Liver (tissue), 9 donors: ENCODE measurements around the gene VSIG4. TPM values are rescaled to one million over a fixed set of nuclear protein-coding genes. Genes with fewer than 3 reads are reported as not detected.

ENCODE experiments used
- DNase-seq: peaks from one replicate; pipeline ENCODE4 v3.0.0-alpha.2; 2017; ENCODE audit warnings: low spot score
- H3K27ac ChIP-seq, 2 donors: one replicate each; pipeline ENCODE4 v1.7.0; 2013; ENCODE audit warnings: inconsistent platforms in 2 of 2, low read length in 2 of 2, control low read depth in 1 of 2, low read depth in 1 of 2, mild to moderate bottlenecking in 1 of 2
- H3K27me3 ChIP-seq, 4 donors: one replicate each; pipeline versions ENCODE4 v1.6.1 to v1.7.0; 2013; ENCODE audit warnings: low read length in 3 of 4, inconsistent platforms in 1 of 4, mild to moderate bottlenecking in 1 of 4, moderate library complexity in 1 of 4; ENCODE audit not compliant: control insufficient read depth in 4 of 4, insufficient read depth in 4 of 4
- H3K36me3 ChIP-seq, 4 donors: one replicate each; pipeline versions ENCODE4 v1.6.1 to v1.7.0; 2013; ENCODE audit warnings: low read length in 3 of 4, mild to moderate bottlenecking in 3 of 4, low read depth in 1 of 4, moderate library complexity in 1 of 4; ENCODE audit not compliant: control insufficient read depth in 4 of 4, insufficient read depth in 3 of 4
- H3K4me1 ChIP-seq, 4 donors: one replicate each; pipeline versions ENCODE4 v1.6.1 to v1.7.0; 2013; ENCODE audit warnings: low read length in 3 of 4, mild to moderate bottlenecking in 3 of 4, moderate library complexity in 1 of 4; ENCODE audit not compliant: control insufficient read depth in 4 of 4, insufficient read depth in 4 of 4
- H3K4me3 ChIP-seq, 3 donors: one replicate each; pipeline versions ENCODE4 v1.6.1 to v1.7.0; 2013; ENCODE audit warnings: low read length in 3 of 3, control low read depth in 1 of 3, low read depth in 1 of 3, mild to moderate bottlenecking in 1 of 3
- H3K9ac ChIP-seq, 2 donors: one replicate each; pipeline ENCODE4 v1.7.0; 2013; ENCODE audit warnings: low read length in 2 of 2, mild to moderate bottlenecking in 2 of 2, moderate library complexity in 2 of 2, control low read depth in 1 of 2, low read depth in 1 of 2
- H3K9me3 ChIP-seq, 4 donors: one replicate each; pipeline versions ENCODE4 v1.6.1 to v1.7.0; 2013; ENCODE audit warnings: low read length in 3 of 4; ENCODE audit not compliant: control insufficient read depth in 4 of 4
- CTCF ChIP-seq: fragments of 150-350 bp; IDR thresholded peaks from 2 replicates; pipeline ENCODE4 v1.5.1; 2017; ENCODE audit warnings: improper control_type of control experiment, low read depth, low read length; ENCODE audit not compliant: missing input control
- EGR1 ChIP-seq, 2 donors: IDR thresholded peaks; 2 replicates each; pipeline ENCODE4 v1.6.1; 2016 to 2018; ENCODE audit warnings: antibody characterized with exemption in 2 of 2, low read depth in 2 of 2
- FOXA2 ChIP-seq: IDR thresholded peaks from 2 replicates; pipeline ENCODE4 v1.6.1; 2016; ENCODE audit warnings: antibody characterized with exemption
- GABPA ChIP-seq, 2 donors: IDR thresholded peaks in 1 of 2; conservative IDR thresholded peaks in 1 of 2; 2 replicates each; pipeline ENCODE4 v1.6.1; 2016; ENCODE audit warnings: antibody characterized with exemption in 2 of 2, mild to moderate bottlenecking in 1 of 2, moderate library complexity in 1 of 2
- HNF4A ChIP-seq, 2 donors: conservative IDR thresholded peaks; 2 replicates each; pipeline ENCODE4 v1.6.1; 2016; ENCODE audit warnings: antibody characterized with exemption in 2 of 2, mild to moderate bottlenecking in 2 of 2
- HNF4G ChIP-seq: IDR thresholded peaks from 2 replicates; pipeline ENCODE4 v1.6.1; 2016; ENCODE audit warnings: antibody characterized with exemption
- JUND ChIP-seq, 2 donors: IDR thresholded peaks; 2 replicates each; pipeline ENCODE4 v1.6.1; 2016; ENCODE audit warnings: antibody characterized with exemption in 2 of 2
- NR2F2 ChIP-seq: IDR thresholded peaks from 2 replicates; pipeline ENCODE4 v1.6.1; 2016; ENCODE audit warnings: antibody characterized with exemption
- RAD21 ChIP-seq, 2 donors: IDR thresholded peaks; 2 replicates each; pipeline ENCODE4 v1.6.1; 2016; ENCODE audit warnings: antibody characterized with exemption in 2 of 2, mild to moderate bottlenecking in 2 of 2
- REST ChIP-seq: IDR thresholded peaks from 2 replicates; pipeline ENCODE4 v1.6.1; 2016; ENCODE audit warnings: antibody characterized with exemption, mild to moderate bottlenecking
- RXRA ChIP-seq, 2 donors: IDR thresholded peaks; 2 replicates each; pipeline ENCODE4 v1.6.1; 2017 to 2018; ENCODE audit warnings: antibody characterized with exemption in 2 of 2, mild to moderate bottlenecking in 1 of 2
- SP1 ChIP-seq: IDR thresholded peaks from 2 replicates; pipeline ENCODE4 v1.6.1; 2018; ENCODE audit warnings: antibody characterized with exemption, mild to moderate bottlenecking
- TAF1 ChIP-seq: conservative IDR thresholded peaks from 2 replicates; pipeline ENCODE4 v1.6.1; 2016; ENCODE audit warnings: antibody characterized with exemption, mild to moderate bottlenecking
- YY1 ChIP-seq: IDR thresholded peaks from 2 replicates; pipeline ENCODE4 v1.6.1; 2016; ENCODE audit warnings: antibody characterized with exemption, mild to moderate bottlenecking
- ZBTB33 ChIP-seq: IDR thresholded peaks from 2 replicates; pipeline ENCODE4 v1.6.1; 2016; ENCODE audit warnings: antibody characterized with exemption
- WGBS: extraction: QIAGEN DNeasy Blood & Tissue Kit; methylation state at CpG from one replicate; pipeline ENCODE4 v1.1.7; 2013; 5-methylcytosine and 5-hydroxymethylcytosine counted together
- polyA plus RNA-seq, 2 donors: library from polyadenylated mRNA; stranded (reverse) in 1 of 2; unstranded in 1 of 2; fragments of 200-250 nt in 1 of 2; fragments of >200 nt in 1 of 2; fragmentation: Nextera tagmentation in 1 of 2; extraction: Ambion mirVana in 1 of 2; gene quantifications; one replicate each; pipeline versions ENCODE4 v1.2.1 to v1.2.3, GENCODE V29; 2013 to 2015
- total RNA-seq, 2 donors: library from RNA; depleted of rRNA; stranded (reverse); fragments of >200 nt; gene quantifications; one replicate each; pipeline ENCODE4 v1.2.3, GENCODE V29; 2014
- TF ChIP-seq, protein P1 (sequence below): IDR thresholded peaks from 2 replicates; pipeline ENCODE4 v1.6.1; 2016; ENCODE audit warnings: antibody characterized with exemption
- donor health status: healthy.
- donor health status: healthy.
- donor health status: healthy.
- donor health status: healthy.
- donor health status: healthy.

Gene VSIG4
- total and polyA plus RNA-seq, 4 donors: 16.7 to 38.9 (median 36.3) TPM

DNA sequence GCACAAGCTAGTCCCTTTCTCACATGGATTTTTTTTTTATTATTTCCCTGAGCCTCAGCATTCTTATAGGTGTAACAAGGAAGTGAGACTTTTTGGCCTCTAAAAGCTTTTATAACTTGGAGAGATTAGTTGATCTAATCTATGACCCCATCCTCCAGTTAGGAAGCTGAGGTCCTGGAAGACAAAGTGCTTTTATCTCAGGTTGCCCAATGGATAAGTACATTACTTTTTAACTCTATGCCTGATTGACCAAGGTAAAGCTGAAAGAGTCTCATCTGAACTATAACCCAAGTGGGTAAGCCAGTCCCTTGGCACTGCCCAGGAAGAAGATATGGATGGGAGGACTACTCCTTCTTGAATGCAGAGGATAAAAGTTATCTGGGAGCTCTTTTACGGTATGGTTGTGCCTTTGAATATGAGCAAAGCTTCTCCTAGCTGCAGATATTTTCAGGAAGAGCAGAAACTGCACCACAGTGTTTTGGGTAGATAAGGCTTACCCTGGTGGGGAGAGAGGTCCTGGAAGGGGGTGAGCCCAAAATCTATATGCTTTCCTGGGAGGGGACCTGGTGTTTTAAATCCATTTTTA, 40.2 kb downstream of the VSIG4 start:
- H3K27ac ChIP-seq: no peak overlapping the region
- no peaks in the 10 kb centered on the region for H3K4me1 ChIP-seq
- no peaks in the 10 kb centered on the region for H3K9me3 ChIP-seq
- H3K4me3 ChIP-seq: no peak overlapping the region
- no peak overlapping the region for H3K9ac ChIP-seq
- no peak for TF ChIP-seq HNF4A (conservative IDR thresholded peaks at IDR 0.05)
- TF ChIP-seq GABPA (IDR thresholded peaks at IDR 0.05 in 1 of 2, conservative IDR thresholded peaks at IDR 0.05 in 1 of 2): no peak
- TF ChIP-seq JUND (IDR thresholded peaks at IDR 0.05): no peak
- no peak for TF ChIP-seq YY1
- TF ChIP-seq REST: no peak
- no peak for TF ChIP-seq TAF1
- no peak for TF ChIP-seq CTCF
- no peak for TF ChIP-seq FOXA2
- TF ChIP-seq RXRA (IDR thresholded peaks at IDR 0.05): no peak
- no peak for TF ChIP-seq ZBTB33
- no peak for TF ChIP-seq RAD21 (IDR thresholded peaks at IDR 0.05)
- no peak for TF ChIP-seq HNF4G
- DNase-seq: no peak
- no peaks in the 10 kb centered on the region for H3K36me3 ChIP-seq
- WGBS: 69% methylated on average over 1 of the region's 1 CpG
- peaks cover 0 to 7% (median 0%) of the 10 kb centered on the region in 4 donors for H3K27me3 ChIP-seq

DNA sequence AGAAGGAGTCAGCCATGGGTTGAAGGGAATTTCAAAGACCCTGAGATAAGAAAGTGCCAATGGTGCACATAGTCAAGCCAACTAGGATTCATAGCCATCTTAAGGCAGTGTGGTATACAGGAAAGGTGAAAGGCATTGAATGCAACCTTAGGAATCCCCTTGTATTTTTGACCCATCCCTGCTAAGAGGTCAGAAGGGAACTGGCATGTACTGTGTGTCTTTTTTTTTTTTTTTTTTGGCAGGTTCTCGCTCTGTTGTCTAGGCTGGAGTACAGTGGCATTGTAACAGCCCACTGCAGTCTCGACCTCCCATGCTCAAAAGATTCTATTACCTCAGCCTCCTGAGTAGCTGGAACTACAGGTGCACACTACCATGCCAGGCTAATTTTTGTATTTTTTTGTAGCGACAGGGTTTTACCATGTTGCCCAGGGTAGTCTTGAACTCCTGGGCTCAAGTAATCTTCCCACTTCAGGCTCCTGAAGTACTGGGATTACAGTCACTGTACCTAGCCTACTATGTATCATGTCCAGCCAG, 40.8 kb downstream of the VSIG4 start:
- WGBS: 86% methylated on average over 3 of the region's 3 CpGs
- H3K4me1 ChIP-seq: no peaks in the 10 kb centered on the region
- no peaks in the 10 kb centered on the region for H3K9me3 ChIP-seq
- peaks cover 0 to 7% (median 0%) of the 10 kb centered on the region in 4 donors for H3K27me3 ChIP-seq
- no peak for DNase-seq
- no peak overlapping the region for H3K27ac ChIP-seq
- H3K9ac ChIP-seq: no peak overlapping the region
- no peak overlapping the region for H3K4me3 ChIP-seq
- no peaks in the 10 kb centered on the region for H3K36me3 ChIP-seq
- TF ChIP-seq RXRA (IDR thresholded peaks at IDR 0.05) (no peak), REST (no peak), HNF4G (no peak), NR2F2 (no peak), SP1 (no peak), FOXA2 (no peak), HNF4A (conservative IDR thresholded peaks at IDR 0.05) (no peak), ZBTB33 (no peak), JUND (IDR thresholded peaks at IDR 0.05) (no peak), GABPA (IDR thresholded peaks at IDR 0.05 in 1 of 2, conservative IDR thresholded peaks at IDR 0.05 in 1 of 2) (no peak), EGR1 (IDR thresholded peaks at IDR 0.05; ENCODE audit: low read depth in 2 of 2) (no peak), RAD21 (IDR thresholded peaks at IDR 0.05) (no peak)
- TF ChIP-seq, protein P1, sequence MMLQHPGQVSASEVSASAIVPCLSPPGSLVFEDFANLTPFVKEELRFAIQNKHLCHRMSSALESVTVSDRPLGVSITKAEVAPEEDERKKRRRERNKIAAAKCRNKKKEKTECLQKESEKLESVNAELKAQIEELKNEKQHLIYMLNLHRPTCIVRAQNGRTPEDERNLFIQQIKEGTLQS: no peak
